Diencephalon (tissue), 1 donor: ENCODE measurements around the gene FBRSL1. TPM values are rescaled to one million over a fixed set of nuclear protein-coding genes. Genes with fewer than 3 reads are reported as not detected.

Experiments
- total RNA-seq: library from RNA; depleted of rRNA; stranded (reverse); fragments of >200 nt; gene quantifications from one replicate; pipeline ENCODE4 v1.2.3, GENCODE V29; 2014

The FBRSL1 gene
- 5.1 TPM for total RNA-seq

DNA sequence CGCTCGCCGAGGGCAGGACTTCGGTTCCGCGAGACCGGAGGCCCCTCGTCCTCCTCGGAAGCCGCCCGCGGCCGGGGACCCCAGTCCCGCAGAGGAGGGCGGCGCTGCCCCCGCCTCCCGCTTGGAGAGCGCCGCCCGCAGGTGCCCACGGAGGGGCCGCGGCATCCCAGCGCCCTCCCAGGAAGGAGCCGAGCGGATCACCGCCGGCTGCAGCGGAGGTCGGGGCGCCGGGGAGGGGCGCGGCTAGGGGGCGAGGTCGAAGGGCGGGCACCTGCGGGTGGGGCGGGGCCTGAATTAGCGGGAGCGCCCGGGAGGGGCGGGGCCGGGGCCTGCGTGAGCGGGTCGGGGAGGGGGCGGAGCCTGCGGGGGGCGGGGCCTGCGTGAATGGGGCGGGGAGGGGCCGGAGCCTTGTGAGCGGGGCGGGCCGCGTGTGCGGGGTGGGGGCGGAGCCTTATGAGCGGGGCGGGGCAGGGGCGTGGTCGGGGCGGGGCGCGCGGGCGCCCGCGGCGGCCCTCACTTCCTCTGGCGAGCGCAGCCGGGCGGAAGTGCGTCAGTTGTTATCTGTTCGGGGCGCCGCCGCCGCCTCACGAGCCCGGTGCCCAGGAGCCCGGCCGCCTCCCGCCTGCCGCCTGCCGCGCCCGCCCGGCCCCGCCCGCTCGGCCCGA is at the start of gene FBRSL1:
Gene FBRSL1 (plus strand): TSS at position 550 of the 665 bp plus-strand sequence.

Other genes starting within 250 kb of the FBRSL1 start
- gene GALNT9, start 160.6 kb upstream of the FBRSL1 start, total RNA-seq, result 28.6 TPM
- not detected for gene LRCOL1, start 120.4 kb downstream of the FBRSL1 start, total RNA-seq
- not detected for gene P2RX2, start 128.6 kb downstream of the FBRSL1 start, total RNA-seq
- gene POLE, start 197.2 kb downstream of the FBRSL1 start, total RNA-seq, result 21.9 TPM
- gene PXMP2, start 197.4 kb downstream of the FBRSL1 start, total RNA-seq, result 28.4 TPM
- gene PGAM5, start 220.7 kb downstream of the FBRSL1 start, total RNA-seq, result 33.2 TPM